Keratinocyte (primary cell): ENCODE measurements around the gene WDR17.

Experiments used
- EZH2 ChIP-seq: IDR thresholded peaks from one replicate; pipeline ENCODE4 v1.6.1; 2012; ENCODE audit warnings: inconsistent platforms, mild to moderate bottlenecking, low read length, moderate library complexity
- TF ChIP-seq, protein P1 (sequence below), 3 experiments: IDR thresholded peaks in 1 of 3; conservative IDR thresholded peaks in 1 of 3; optimal IDR thresholded peaks in 1 of 3; 2 replicates in 2 of 3; 3 replicates in 1 of 3; pipeline versions ENCODE3 to v1.5.1; 2011; ENCODE audit warnings: low read length in 3 of 3, mild to moderate bottlenecking in 3 of 3, moderate library complexity in 2 of 3, control low read depth in 1 of 3, inconsistent platforms in 1 of 3; ENCODE audit not compliant: insufficient read depth in 2 of 3; ENCODE audit errors: extremely low read depth in 1 of 3

DNA sequence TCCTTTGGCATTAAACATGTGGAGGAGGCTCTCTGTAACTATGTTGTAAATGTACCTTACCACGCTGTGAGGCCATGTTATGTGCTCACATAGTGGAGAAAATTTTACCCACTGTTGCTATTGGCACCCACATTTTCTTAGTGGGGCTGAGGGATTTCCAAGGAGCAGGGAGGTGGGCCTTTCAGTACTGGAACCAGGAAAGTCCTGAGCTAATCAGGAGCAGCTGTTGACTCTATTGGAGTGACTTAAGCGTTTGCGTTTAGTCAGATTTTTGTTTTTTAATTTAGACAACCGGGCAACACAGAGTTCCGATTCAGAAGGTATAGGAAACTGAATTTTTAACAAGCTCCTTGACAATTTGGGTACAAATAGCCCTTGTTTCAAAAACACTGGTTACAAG, 30.7 kb upstream of the WDR17 start:
- TF ChIP-seq, protein P1, sequence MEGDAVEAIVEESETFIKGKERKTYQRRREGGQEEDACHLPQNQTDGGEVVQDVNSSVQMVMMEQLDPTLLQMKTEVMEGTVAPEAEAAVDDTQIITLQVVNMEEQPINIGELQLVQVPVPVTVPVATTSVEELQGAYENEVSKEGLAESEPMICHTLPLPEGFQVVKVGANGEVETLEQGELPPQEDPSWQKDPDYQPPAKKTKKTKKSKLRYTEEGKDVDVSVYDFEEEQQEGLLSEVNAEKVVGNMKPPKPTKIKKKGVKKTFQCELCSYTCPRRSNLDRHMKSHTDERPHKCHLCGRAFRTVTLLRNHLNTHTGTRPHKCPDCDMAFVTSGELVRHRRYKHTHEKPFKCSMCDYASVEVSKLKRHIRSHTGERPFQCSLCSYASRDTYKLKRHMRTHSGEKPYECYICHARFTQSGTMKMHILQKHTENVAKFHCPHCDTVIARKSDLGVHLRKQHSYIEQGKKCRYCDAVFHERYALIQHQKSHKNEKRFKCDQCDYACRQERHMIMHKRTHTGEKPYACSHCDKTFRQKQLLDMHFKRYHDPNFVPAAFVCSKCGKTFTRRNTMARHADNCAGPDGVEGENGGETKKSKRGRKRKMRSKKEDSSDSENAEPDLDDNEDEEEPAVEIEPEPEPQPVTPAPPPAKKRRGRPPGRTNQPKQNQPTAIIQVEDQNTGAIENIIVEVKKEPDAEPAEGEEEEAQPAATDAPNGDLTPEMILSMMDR (optimal IDR thresholded peaks at IDR 0.05 in 1 of 3, IDR thresholded peaks at IDR 0.05 in 1 of 3, conservative IDR thresholded peaks at IDR 0.05 in 1 of 3; ENCODE audit: extremely low read depth in 1 of 3, insufficient read depth in 2 of 3, low read length in 3 of 3): no peak
- no peak for TF ChIP-seq EZH2
